ENCODE measurements around the gene CCDC69.
"Not testable (repeated sequence)": the region's sequence is repeated elsewhere in the genome, so short reads cannot be mapped to it uniquely, and the experiment has no call there.

CCDC69 gene, protein sequence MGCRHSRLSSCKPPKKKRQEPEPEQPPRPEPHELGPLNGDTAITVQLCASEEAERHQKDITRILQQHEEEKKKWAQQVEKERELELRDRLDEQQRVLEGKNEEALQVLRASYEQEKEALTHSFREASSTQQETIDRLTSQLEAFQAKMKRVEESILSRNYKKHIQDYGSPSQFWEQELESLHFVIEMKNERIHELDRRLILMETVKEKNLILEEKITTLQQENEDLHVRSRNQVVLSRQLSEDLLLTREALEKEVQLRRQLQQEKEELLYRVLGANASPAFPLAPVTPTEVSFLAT

GRCh38 chr5:151223447-151224264 is at the start of gene CCDC69:
CCDC69 (minus strand) TSS chr5:151224092; CDS start chr5:151223970, 122 bp downstream.
- DNase-seq = no peak

DNA sequence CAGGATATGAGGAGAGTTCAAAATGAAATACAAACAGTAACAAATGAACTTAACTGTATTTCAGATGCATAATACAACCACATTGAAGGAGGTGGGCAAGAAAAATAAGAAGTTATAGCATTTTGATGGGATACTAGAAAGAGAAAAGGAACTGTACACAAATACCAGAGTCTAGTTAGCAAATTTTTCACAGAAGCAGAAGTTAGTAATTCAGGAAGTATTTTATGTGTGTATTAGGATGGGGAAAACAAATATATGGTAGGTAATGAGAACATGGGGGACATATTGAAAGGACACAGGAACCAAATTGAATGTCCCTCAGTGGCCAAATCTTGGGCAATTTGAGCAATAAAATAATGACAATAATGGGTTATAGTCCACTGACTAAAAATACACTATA is 47.4 kb upstream of the CCDC69 start:
- DNase-seq = no peak

DNA sequence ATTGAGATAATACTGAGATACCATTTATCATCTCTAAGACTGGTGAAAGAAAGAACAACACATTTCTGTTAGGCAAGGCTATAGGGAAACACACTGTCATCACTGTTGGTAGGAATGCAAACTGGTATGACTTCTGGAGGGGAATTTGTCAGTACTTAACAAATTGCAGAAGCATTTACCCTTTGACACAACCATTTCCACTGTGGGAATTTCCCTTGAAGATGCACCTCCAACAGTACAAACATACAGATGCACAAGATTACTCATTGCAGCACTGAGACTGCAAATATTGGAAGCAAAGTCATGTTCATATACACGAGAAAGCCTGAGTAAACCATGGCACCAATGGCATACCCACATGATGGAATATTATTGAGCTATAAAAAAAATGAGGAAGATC is 46.7 kb upstream of the CCDC69 start:
- no peak for DNase-seq

- DNase-seq = no peak
These were observed 43.8 kb upstream of the CCDC69 start for GRCh38 chr5:151267491-151268260.

DNA sequence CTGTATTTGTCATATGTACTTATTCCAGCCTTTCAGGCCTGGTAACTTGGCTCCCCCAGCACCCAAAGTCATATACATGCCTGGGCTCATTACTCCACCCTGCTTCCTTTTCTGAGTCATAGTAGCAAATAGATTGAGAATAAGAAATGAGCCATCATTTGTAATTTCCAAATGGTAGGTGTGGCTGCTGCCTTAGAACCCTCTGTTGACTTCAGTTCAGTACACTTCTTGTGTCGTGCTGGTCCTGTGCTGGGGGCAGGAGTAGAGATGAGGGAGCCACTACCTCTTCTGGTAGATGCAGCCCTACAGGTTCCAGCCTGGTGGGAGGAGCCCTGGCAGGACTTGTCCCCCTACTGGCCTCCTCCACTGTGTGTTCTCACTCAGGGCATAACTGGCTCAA is 40.2 kb upstream of the CCDC69 start:
- no peak for DNase-seq

DNA sequence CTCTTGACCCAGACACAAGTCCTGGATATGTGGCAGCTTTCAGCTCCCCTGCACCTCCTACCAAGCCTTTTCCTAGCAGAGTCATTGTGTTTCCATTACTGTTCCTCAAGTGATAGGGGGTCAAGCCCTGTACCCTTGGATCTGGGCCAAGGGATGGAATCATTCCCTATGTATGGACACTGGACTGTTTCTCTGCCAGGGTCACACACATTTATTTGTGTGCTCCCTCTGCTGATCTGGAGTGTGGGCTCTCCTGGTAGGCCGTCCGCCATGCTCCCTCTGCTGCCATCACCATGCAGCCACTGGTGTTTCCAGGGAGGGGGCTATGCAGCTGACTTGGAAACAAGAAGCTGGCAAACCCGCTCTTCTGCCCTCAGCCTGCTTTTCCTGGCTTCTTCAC is 38.6 kb upstream of the CCDC69 start:
- no peak for DNase-seq

GRCh38 chr5:151259931-151260330 is 36.0 kb upstream of the CCDC69 start:
- no peak for DNase-seq

DNA sequence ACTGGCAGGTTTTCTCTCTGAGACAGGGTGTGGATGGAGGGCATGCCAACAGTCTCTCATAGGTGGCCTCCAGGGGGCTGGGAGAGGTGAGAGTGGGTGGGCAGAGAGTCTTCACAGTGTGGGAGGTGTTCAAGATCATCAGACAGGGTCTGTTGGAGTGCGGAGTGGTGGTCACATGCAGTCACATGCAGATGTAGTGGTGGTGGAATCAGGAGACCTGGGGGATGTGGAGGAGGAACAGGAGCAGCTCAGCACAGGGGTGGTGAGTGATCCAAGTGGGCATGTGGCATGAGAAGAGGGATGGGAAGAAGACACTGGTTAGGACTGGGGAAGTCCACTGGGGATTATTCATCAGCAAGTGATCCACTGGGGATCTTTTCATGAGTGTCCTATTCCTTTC is 34.9 kb upstream of the CCDC69 start:
- no peak for DNase-seq

- no peak for DNase-seq
These were observed 34.3 kb upstream of the CCDC69 start for GRCh38 chr5:151258201-151258611.

- DNase-seq = no peak
These were observed 33.9 kb upstream of the CCDC69 start for GRCh38 chr5:151257731-151258181.

- DNase-seq = no peak
These were observed 31.9 kb upstream of the CCDC69 start for GRCh38 chr5:151255621-151256286.

DNA sequence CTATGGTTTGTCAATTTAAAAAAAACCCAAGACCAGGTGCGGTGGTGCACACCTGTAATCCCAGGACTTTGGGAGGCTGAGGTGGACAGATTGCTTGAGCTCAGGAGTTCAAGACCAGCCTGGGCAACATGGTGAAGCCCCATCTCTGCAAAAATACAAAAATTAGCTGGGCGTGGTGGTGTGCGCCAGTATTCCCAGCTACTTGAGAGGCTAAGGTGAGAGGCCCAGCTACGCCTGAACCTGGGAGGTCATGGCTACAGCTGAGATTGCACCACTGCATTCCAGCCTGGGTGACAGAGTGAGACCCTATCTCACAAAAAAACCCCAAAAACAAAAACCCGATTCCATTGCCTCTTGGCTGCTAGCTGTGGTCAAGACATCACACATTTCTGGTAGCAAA is 31.1 kb upstream of the CCDC69 start:
- DNase-seq = not testable (repeated sequence)

GRCh38 chr5:151254556-151254955 is 30.7 kb upstream of the CCDC69 start:
- DNase-seq = no peak

DNA sequence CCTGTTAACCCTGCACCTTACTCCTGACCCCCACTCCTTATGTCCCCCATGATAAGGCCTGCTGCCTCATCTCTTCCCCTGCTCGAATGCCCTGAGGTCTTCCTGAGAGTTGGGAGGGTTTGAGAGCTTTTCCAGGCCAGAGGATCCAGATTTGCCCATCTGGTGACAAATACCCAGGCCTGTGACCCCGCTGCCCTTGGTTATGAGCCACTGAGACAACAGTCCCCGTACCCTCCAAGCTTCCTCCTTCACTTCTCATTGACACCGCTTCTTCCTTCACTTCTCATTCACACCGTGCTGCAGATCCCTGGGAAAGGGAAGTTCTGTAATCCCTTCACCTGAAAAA is 29.7 kb upstream of the CCDC69 start:
- no peak for DNase-seq

- DNase-seq = peak; percentile 90
These were observed 29.1 kb upstream of the CCDC69 start, which contains the start of gene GM2A for GRCh38 chr5:151252762-151253604. GM2A (plus strand) TSS chr5:151253185; CDS start chr5:151253217, 32 bp downstream.

DNA sequence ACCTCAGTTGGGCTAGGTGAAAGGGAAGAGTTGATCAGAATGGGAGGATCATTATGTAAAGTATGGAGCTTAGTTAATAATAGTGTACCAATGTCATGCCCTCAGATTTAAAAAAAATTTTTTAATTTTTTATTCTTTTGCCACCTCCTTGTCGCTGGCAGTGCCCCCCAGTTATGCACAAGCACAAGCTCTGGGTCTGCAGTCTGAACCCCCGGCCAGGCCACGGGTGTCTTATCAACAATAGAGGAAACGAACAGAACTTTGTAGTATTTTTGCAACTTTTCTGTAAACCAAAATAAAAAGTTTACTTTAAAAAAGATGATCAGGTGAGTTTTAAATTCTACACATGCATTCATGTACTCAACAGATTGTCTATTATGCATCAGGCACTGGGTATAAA is 27.7 kb upstream of the CCDC69 start:
- DNase-seq = no peak

DNA sequence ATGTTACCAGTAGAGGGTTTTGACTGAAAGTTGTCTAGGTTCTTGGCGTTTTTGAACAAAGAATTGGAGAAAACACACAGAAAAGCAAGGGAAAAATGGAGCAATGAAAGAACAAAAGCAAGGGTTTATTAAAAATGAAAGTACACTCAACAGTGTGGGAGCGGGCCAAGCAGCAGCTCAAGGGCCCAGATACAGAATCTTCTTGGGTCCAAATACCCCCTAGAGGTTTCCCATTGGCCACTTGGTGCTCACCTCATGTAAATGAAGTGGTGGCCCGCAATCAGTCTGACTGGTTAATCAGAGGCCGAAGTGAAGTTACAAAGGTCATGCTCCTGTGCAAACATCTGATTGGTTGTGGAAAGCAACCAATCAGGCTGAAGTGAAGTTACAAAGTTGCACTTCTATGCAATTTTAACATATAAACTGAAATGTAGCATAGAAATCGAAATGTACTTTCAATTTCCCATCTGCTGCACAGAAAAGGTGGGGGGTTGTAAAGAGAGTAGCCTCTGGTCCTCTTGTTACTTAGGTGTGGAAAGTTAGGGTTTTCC is 27.2 kb upstream of the CCDC69 start:
- no peak for DNase-seq

- DNase-seq = no peak
These were observed 26.6 kb upstream of the CCDC69 start for GRCh38 chr5:151250346-151251000.

DNA sequence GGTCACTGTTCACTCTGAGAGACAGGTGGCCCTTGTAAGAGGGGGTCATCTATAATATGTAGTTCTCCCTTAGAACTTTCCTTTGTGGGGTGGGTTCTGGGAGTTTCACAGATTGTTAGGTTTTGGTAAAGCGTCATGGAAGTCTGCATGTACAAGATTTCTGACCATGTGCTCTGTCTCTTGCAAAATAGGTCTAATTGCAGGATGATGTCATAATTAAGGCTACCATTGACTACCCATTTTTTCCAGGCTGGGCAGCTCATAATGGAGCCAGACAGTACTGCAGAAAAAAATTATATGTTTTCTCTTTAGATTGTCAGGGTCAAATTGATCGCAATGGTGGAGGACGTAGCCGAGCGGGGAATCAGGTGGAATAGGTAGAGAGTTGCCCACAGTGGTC is 25.4 kb upstream of the CCDC69 start:
- DNase-seq = no peak

- DNase-seq = no peak
These were observed 24.8 kb upstream of the CCDC69 start for GRCh38 chr5:151248651-151249050.

DNA sequence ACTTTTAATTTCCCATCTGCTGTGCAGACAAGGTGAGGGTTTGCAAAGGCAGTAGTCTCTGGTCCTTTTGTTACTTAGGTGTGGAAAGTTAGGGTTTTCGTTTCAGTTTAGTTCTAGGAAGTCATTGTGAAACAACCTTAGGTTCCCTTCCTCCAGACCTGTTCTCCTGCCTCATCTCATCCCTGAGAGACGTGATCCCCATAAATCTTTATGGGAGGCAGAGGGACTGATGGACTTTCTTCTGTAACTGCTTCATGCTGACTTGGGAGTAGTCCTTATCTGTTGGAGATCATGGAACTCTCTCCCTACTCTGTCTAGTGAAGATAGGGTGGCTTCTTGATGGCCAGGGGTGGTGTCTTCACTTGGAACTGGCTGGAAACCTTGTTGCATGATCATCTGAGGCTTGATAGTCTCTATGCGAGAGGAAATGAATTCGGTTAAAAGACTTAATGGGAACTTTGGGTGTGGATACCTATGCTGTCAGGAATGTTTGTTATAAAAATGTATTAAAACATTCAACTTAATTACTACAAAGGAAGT is 21.9 kb upstream of the CCDC69 start:
- no peak for DNase-seq

Measured in DMS79 (cell line).